Psoas muscle (tissue), 8 donors: ENCODE measurements around the gene FAM163B. TPM values are rescaled to one million over a fixed set of nuclear protein-coding genes. Genes with fewer than 3 reads are reported as not detected.

Experiments used
- ATAC-seq, 4 donors: fragments of 200-7000 bp; cut with Tn5 transposase; one replicate each; pipeline ENCODE4 v1.9.1; 2020; ENCODE audit warnings: moderate library complexity in 3 of 4, mild to moderate bottlenecking in 2 of 4
- DNase-seq, 2 donors: peaks; one replicate each; pipeline ENCODE4 v3.0.0-alpha.2; 2020
- H3K27ac ChIP-seq: fragments of 200-600 bp; one replicate; pipeline ENCODE4 v1.8.0; 2022
- H3K27me3 ChIP-seq, 3 donors: fragments of 200-600 bp in 1 of 3; one replicate each; pipeline versions ENCODE4 v1.6.1 to v1.8.0; 2013 to 2022; ENCODE audit warnings: low read length in 2 of 3, mild to moderate bottlenecking in 2 of 3, moderate library complexity in 1 of 3; ENCODE audit not compliant: insufficient read depth in 3 of 3
- H3K36me3 ChIP-seq, 2 donors: fragments of 200-600 bp in 1 of 2; one replicate each; pipeline versions ENCODE4 v1.6.1 to v1.8.0; 2013 to 2022; ENCODE audit warnings: low read depth in 1 of 2, mild to moderate bottlenecking in 1 of 2, moderate library complexity in 1 of 2; ENCODE audit not compliant: insufficient read depth in 1 of 2
- H3K4me1 ChIP-seq: fragments of 200-600 bp; one replicate; pipeline ENCODE4 v1.8.0; 2022
- H3K4me3 ChIP-seq: fragments of 200-600 bp; one replicate; pipeline ENCODE4 v1.8.0; 2022; ENCODE audit warnings: mild to moderate bottlenecking
- H3K9me3 ChIP-seq: fragments of 200-600 bp; one replicate; pipeline ENCODE4 v1.8.0; 2022
- CTCF ChIP-seq: fragments of 200-600 bp; IDR thresholded peaks from one replicate; pipeline ENCODE4 v1.8.0; 2022; ENCODE audit warnings: antibody characterized with exemption
- WGBS, 3 donors: extraction: QIAGEN DNeasy Blood & Tissue Kit; methylation state at CpG; one replicate each; pipeline versions ENCODE4 v1.1.6 to v1.1.7; 2013; 5-methylcytosine and 5-hydroxymethylcytosine counted together
- intact Hi-C, 2 donors: fragments of 100-400 bp; cut with DNase I; formaldehyde crosslinking; loops; one replicate each; pipeline versions ENCODE4 v1.11.0 to v1.14.2; 2022
- long read RNA-seq, 2 donors: library from polyadenylated mRNA; unstranded; transcript quantifications; one replicate each; pipeline ENCODE4 v2.0.0, GENCODE V29; 2021
- polyA plus RNA-seq, 3 donors: library from polyadenylated mRNA; stranded (reverse); fragments of 200-250 nt; gene quantifications; one replicate each; pipeline ENCODE4 v1.2.3, GENCODE V29; 2013
- total RNA-seq, 4 donors: library from RNA; stranded (reverse); fragmentation: NEBNext Ultra II Directional in 2 of 4; extraction: Animal tissue kit (Norgen Biotek cat#: 25700) in 2 of 4; gene quantifications; one replicate each; pipeline versions ENCODE4 v1.2.1 to v1.2.4, GENCODE V29; 2021 to 2023
- donor health status: healthy with polysubstance abuse.
- donor health status: DM: no; HTN: no; CAD: no; lungs with moderate emphysema.
- donor health status: Bipolar disorder and iron deficiency.
- donor health status: healthy.
- donor health status: DM: yes; HTN: yes; CAD: no.
- donor health status: DM: no; HTN: no; CAD: no.
- donor health status: DM: no; HTN: no; CAD: no.
- donor health status: DM: yes; HTN: yes; CAD: no.

The FAM163B gene
- total RNA-seq = not detected
- not detected for polyA plus RNA-seq
- long read RNA-seq, donor 1 = 0 reads
- long read RNA-seq, donor 2 = 0 reads

GRCh38 chr9:133609311-133610098, at the start of gene FAM163B:
TSS of gene FAM163B (minus strand) at chr9:133609389. CDS start at chr9:133580223, 29,166 bp downstream.
- peaks cover 0 to 95% (median 26%) of the 10 kb centered on the region in 3 donors for H3K27me3 ChIP-seq
- DNase-seq = peak; percentile 48 to 62
- intact Hi-C loops = no loop called here
- no peaks in the 10 kb centered on the region for H3K9me3 ChIP-seq
- 9 to 14% (median 12%) methylated on average over 26 to 61 of the region's 61 CpGs for WGBS, 3 donors
- no peak for TF ChIP-seq CTCF
- ATAC-seq = peak in 2 of 4 donors; percentile 51 to 78
- H3K36me3 ChIP-seq = no peaks in the 10 kb centered on the region
- no peak within 1 kb of the TSS for H3K27ac ChIP-seq
- H3K4me3 ChIP-seq = no peak within 1 kb of the TSS
- no peaks in the 10 kb centered on the region for H3K4me1 ChIP-seq

GRCh38 chr9:133657120-133657661, 48.0 kb upstream of the FAM163B start:
- no peak for TF ChIP-seq CTCF
- WGBS, 3 donors = 59 to 71% (median 65%) methylated on average over 13 of the region's 13 CpGs
- peaks cover 0 to 76% (median 19%) of the 10 kb centered on the region in 3 donors for H3K27me3 ChIP-seq
- H3K4me3 ChIP-seq = no peak overlapping the region
- H3K36me3 ChIP-seq = no peaks in the 10 kb centered on the region
- peaks cover 3% of the 10 kb centered on the region for H3K4me1 ChIP-seq
- no peak overlapping the region for H3K27ac ChIP-seq
- intact Hi-C loops = no loop called here
- no peaks in the 10 kb centered on the region for H3K9me3 ChIP-seq
- DNase-seq = no peak
- ATAC-seq = no peak

- no peak overlapping the region for H3K27ac ChIP-seq
- H3K9me3 ChIP-seq = no peaks in the 10 kb centered on the region
- ATAC-seq (no peak), DNase-seq (no peak)
- intact Hi-C loops = no loop called here
- H3K4me3 ChIP-seq = no peak overlapping the region
- peaks cover 0 to 82% (median 19%) of the 10 kb centered on the region in 3 donors for H3K27me3 ChIP-seq
- H3K36me3 ChIP-seq = no peaks in the 10 kb centered on the region
- H3K4me1 ChIP-seq = peaks cover 3% of the 10 kb centered on the region
- no peak for TF ChIP-seq CTCF
- WGBS, 3 donors = 56 to 64% (median 57%) methylated on average over 36 of the region's 36 CpGs
These were observed 47.3 kb upstream of the FAM163B start for GRCh38 chr9:133656211-133657119.

- ATAC-seq = no peak
- no peak for DNase-seq
- Histone ChIP-seq H3K4me3 (no peak overlapping the region), H3K9me3 (no peaks in the 10 kb centered on the region), H3K36me3 (no peaks in the 10 kb centered on the region), H3K4me1 (peaks cover 3% of the 10 kb centered on the region), H3K27me3 (peaks cover 0 to 79% (median 19%) of the 10 kb centered on the region in 3 donors), H3K27ac (no peak overlapping the region)
- WGBS, 3 donors = 38 to 43% (median 43%) methylated on average over 14 of the region's 14 CpGs
- intact Hi-C loops = no loop called here
- TF ChIP-seq CTCF = no peak
These were observed 46.5 kb upstream of the FAM163B start for GRCh38 chr9:133655701-133656100.
